GM15510 (cell line): ENCODE results near the gene ATOSB.

Experiments used
- POLR2A ChIP-seq: IDR thresholded peaks from 3 replicates; pipeline ENCODE4 v1.6.1; 2011; ENCODE audit warnings: borderline replicate concordance; ENCODE audit not compliant: insufficient read length; ENCODE audit errors: extremely low read depth

The ATOSB gene

GRCh38 chr9:35105571-35106342 is 9.9 kb downstream of the ATOSB start:
- no peak for TF ChIP-seq POLR2A

DNA sequence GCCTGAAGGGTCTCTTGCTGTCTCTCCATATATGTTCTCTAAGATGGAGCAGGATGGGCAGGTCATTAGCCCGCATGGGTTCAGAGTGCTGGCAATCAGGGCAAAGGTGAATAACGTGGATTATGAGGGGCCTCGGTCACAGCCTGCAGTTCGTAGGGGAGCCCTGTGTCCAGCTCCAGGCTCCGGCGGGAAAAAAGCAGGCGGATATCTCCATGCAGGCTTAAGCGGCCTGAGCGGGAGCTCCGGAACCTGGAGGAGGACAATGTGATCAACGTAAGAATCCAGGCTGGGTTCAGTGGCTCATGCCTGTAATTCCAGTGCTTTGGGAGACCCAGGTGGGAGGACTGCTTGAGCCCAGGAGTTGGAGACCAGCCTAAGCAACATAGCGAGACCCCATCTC is 10.5 kb downstream of the ATOSB start:
- TF ChIP-seq POLR2A, result no peak

- TF ChIP-seq POLR2A, result no peak
Observed at GRCh38 chr9:35104586-35104985, 11.1 kb downstream of the ATOSB start.

DNA sequence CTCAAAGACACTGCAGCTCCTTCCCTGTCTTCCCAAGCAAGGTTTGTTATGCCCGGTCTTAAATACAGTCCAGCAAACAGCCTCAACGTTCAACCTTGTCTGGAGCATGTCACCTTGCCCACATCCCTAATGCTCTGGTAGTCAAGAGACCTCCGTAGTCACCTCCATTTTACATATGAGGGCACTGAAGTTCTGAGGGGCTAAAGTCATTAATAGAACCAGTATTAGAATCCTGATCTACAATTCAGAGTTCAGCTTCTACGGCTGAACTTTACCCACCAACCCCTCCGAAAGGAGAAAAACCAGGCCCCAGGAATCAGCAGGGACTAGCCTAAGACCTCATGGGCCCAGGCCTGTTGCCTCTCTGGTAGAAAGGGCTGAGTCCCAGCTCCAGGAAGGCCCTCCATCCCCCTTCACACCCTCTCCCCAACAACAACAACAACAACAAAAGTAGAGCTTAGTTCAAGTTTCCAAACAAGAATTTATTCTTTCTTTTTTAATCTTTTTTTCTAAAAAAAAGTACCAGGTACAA is 11.9 kb downstream of the ATOSB start:
- TF ChIP-seq POLR2A, result no peak

- peak; percentile 80 for TF ChIP-seq POLR2A
Observed at GRCh38 chr9:35102769-35103659, 12.6 kb downstream of the ATOSB start, which contains the start of gene STOML2. Gene STOML2 (minus strand): TSS chr9:35103131. CDS start chr9:35103094, 37 bp downstream.

DNA sequence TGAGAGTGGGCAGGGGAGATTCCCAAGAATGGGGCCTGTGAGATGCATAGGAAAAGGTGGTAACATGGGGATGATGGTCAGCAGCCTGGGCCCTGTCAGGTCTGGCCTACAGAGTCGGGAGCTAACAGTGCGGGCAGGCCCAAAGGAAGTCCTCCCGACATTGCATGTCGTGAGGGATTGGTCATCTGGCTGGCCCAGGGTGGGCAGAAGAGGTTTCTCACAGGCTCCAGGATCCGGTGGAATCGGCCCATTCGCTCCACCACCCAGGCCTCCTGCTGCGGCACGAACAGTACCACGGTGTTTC is 13.2 kb downstream of the ATOSB start:
- TF ChIP-seq POLR2A, result no peak

DNA sequence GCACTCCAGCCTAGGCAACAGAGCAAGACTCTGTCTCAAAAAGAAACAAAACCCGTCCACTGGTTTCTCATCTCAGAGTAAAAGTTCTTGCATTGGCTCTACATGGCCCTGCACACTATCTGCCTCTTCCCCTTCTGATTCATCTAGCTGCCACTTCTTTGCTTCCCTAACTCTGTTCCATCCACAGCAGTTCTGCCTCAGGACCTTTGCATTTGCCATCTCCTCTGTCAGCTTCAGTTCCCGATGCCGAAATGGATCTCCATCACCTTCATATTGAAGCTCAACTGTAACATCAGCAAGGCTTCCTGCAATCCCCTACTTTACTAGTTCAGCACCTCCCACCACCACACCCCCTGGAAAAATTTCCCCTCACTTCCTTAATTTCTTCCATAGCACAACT is 18.1 kb downstream of the ATOSB start:
- TF ChIP-seq POLR2A, result no peak

DNA sequence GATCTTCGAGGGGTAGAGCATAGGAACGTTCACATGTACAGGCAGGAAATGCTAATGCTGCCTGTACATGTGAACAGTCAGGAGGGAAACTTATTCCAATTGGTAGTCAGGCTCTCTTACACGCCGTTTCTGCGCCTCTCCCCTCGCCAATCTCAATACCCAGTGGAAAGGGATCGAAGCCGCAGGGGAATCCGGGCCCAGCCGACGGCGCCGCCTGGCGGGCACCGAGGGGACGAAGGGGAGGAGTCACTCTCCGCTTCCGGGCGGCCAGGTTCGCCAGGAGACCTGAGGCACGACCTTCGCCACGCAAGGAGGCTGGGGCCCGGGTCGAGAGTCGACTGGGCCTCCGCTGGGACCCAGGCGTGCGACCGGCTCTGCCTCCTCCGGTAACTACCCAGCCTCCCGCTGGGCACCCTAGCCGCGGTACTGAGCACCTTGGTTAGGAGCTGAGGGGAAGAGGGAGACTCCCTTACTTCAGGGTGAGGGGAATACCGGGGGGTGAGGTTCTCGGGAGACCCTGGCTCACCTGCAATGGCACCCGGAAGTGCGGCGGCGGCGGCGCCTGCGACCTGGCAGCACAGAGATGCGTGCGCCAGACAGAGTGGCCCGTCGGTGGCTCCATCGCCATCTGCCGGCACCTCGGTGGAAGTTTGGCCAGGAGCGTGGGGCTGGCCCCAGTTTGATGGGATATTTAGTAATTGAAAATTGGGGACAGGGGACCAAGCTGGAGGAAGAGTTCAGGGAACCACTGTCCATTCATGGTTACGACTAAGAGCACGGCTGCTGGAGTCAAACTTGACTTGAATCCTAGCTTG is 19.4 kb downstream of the ATOSB start, which contains the start of gene PIGO:
TSS of gene PIGO (minus strand) at position 557 of the 815 bp plus-strand sequence. CDS start 1,026 bp downstream, outside the sequence.
- TF ChIP-seq POLR2A, result peak; percentile 71

DNA sequence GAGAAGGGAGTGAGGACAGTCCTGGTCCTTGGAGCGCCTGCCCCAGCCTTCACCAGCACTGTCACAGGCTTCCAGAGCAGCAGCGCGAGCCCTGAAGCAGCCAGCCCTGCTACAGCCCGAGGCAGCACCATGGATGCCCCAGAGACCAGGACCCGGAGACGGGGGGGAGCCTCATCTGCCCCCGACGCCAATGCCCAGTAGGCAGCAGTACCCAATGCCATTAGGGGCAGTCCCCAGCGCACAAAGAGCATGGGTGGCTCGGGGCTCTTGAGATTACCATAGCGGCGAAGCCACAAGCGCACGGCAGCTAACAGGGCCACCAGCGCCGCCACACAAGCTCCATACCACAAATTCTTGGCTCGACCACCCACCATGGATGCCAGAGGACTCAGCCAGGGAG is 24.1 kb downstream of the ATOSB start:
- no peak for TF ChIP-seq POLR2A

GRCh38 chr9:35089434-35089833 is 26.2 kb downstream of the ATOSB start:
- no peak for TF ChIP-seq POLR2A

GRCh38 chr9:35085078-35085477 is 30.6 kb downstream of the ATOSB start:
- TF ChIP-seq POLR2A, result no peak

GRCh38 chr9:35079426-35080341 is 36.0 kb downstream of the ATOSB start, which contains the start of gene FANCG:
Gene FANCG (minus strand): TSS chr9:35079942. CDS start chr9:35079524, 418 bp downstream.
- peak; percentile 60 for TF ChIP-seq POLR2A

GRCh38 chr9:35079041-35079425 is 36.6 kb downstream of the ATOSB start:
- TF ChIP-seq POLR2A, result no peak
